Astrocyte (in vitro differentiated cells and primary cell): ENCODE measurements around the gene DEFB121. TPM values are rescaled to one million over a fixed set of nuclear protein-coding genes. Genes with fewer than 3 reads are reported as not detected.
"Not testable (repeated sequence)": the region's sequence is repeated elsewhere in the genome, so short reads cannot be mapped to it uniquely, and the experiment has no call there.

Source experiments
- DNase-seq: peaks from one replicate; pipeline ENCODE4 v3.0.0-alpha.2; 2010; ENCODE audit warnings: low read depth
- FAIRE-seq: peaks from 2 replicates; lab custom pipeline; 2011; peaks lifted over from hg19 to GRCh38; lab: Jason Lieb, UNC
- H2AFZ ChIP-seq: 2 replicates; pipeline ENCODE4 v1.6.0; 2012; ENCODE audit warnings: low read depth, low read length, inconsistent platforms
- H3K27ac ChIP-seq: 2 replicates; pipeline ENCODE4 v1.5.1; 2011; ENCODE audit warnings: low read depth, low read length, inconsistent platforms
- H3K27me3 ChIP-seq: 2 replicates; pipeline ENCODE4 v1.6.0; 2011; ENCODE audit warnings: low read length, inconsistent platforms; ENCODE audit not compliant: insufficient read depth
- H3K36me3 ChIP-seq: 2 replicates; pipeline ENCODE4 v1.5.1; 2011; ENCODE audit warnings: low read length, inconsistent platforms; ENCODE audit not compliant: insufficient read depth
- H3K4me1 ChIP-seq: 2 replicates; pipeline ENCODE4 v1.5.1; 2011; ENCODE audit warnings: low read length, inconsistent platforms; ENCODE audit not compliant: insufficient read depth
- H3K4me2 ChIP-seq: 2 replicates; pipeline ENCODE4 v1.6.0; 2012; ENCODE audit warnings: low read length, inconsistent platforms
- H3K4me3 ChIP-seq: 2 replicates; pipeline ENCODE4 v1.5.1; 2011; ENCODE audit warnings: low read depth, mild to moderate bottlenecking, low read length, inconsistent platforms; ENCODE audit not compliant: insufficient read depth
- H3K79me2 ChIP-seq: 2 replicates; pipeline ENCODE4 v1.6.0; 2012; ENCODE audit warnings: mild to moderate bottlenecking, low read length, inconsistent platforms; ENCODE audit not compliant: insufficient read depth
- H3K9ac ChIP-seq: 2 replicates; pipeline ENCODE4 v1.6.0; 2012; ENCODE audit warnings: mild to moderate bottlenecking, low read length, inconsistent platforms
- H3K9me3 ChIP-seq: 2 replicates; pipeline ENCODE4 v1.5.1; 2012; ENCODE audit warnings: low read depth, mild to moderate bottlenecking, low read length, inconsistent platforms; ENCODE audit not compliant: insufficient read depth
- H4K20me1 ChIP-seq: 2 replicates; pipeline ENCODE4 v1.6.0; 2012; ENCODE audit warnings: low read length, inconsistent platforms; ENCODE audit not compliant: insufficient read depth
- H3K27ac Mint-ChIP-seq: one replicate; pipeline ENCODE4 v1.8.0; 2021; ENCODE audit warnings: mild to moderate bottlenecking, mixed read lengths; ENCODE audit not compliant: unreplicated experiment
- H3K27me3 Mint-ChIP-seq: one replicate; pipeline ENCODE4 v1.8.0; 2021; ENCODE audit warnings: low read depth, mixed read lengths; ENCODE audit not compliant: unreplicated experiment
- H3K36me3 Mint-ChIP-seq: one replicate; pipeline ENCODE4 v1.8.0; 2021; ENCODE audit warnings: low read depth, mixed read lengths; ENCODE audit not compliant: unreplicated experiment
- H3K4me1 Mint-ChIP-seq: one replicate; pipeline ENCODE4 v1.8.0; 2021; ENCODE audit warnings: low read depth, mixed read lengths; ENCODE audit not compliant: unreplicated experiment
- H3K4me3 Mint-ChIP-seq: one replicate; pipeline ENCODE4 v1.8.0; 2021; ENCODE audit warnings: mild to moderate bottlenecking, moderate library complexity, mixed read lengths; ENCODE audit not compliant: unreplicated experiment
- H3K9me3 Mint-ChIP-seq: one replicate; pipeline ENCODE4 v1.8.0; 2021; ENCODE audit warnings: mild to moderate bottlenecking, mixed read lengths; ENCODE audit not compliant: unreplicated experiment
- CTCF ChIP-seq: IDR thresholded peaks from 2 replicates; pipeline ENCODE4 v1.5.1; 2011; ENCODE audit warnings: low read depth, mild to moderate bottlenecking, inconsistent platforms, low read length, moderate library complexity; ENCODE audit not compliant: insufficient read depth
- EZH2 ChIP-seq: IDR thresholded peaks from 2 replicates; pipeline ENCODE4 v1.6.1; 2012; ENCODE audit warnings: mild to moderate bottlenecking, low read length, inconsistent platforms; ENCODE audit not compliant: insufficient read depth
- total RNA-seq: library from RNA; stranded (reverse); gene quantifications from 2 replicates; pipeline ENCODE4 v1.2.1, GENCODE V29; 2021

Gene DEFB121
- total RNA-seq, 1 donor from 2014 or later: not detected

GRCh38 chr20:31440012-31440659 is 34.1 kb upstream of the DEFB121 start, which contains the start of gene DEFB123:
DEFB123 (plus strand) TSS chr20:31440632; CDS start chr20:31440699, 67 bp downstream.
- Histone ChIP-seq H3K4me3 (no peak within 1 kb of the TSS), H3K36me3 (no peaks in the 10 kb centered on the region), H4K20me1 (no peaks in the 10 kb centered on the region), H3K4me2 (no peak within 1 kb of the TSS), H3K27me3 (peaks cover 2% of the 10 kb centered on the region), H2AFZ (no peak within 1 kb of the TSS), H3K4me1 (no peaks in the 10 kb centered on the region), H3K79me2 (no peaks in the 10 kb centered on the region), H3K27ac (no peak within 1 kb of the TSS), H3K9me3 (no peaks in the 10 kb centered on the region), H3K9ac (no peak within 1 kb of the TSS)
- DNase-seq (no peak), FAIRE-seq (no peak)
- Mint-ChIP-seq H3K4me3 (no peak within 1 kb of the TSS), H3K4me1 (no peaks in the 10 kb centered on the region), H3K27me3 (peaks cover 5% of the 10 kb centered on the region), H3K36me3 (no peaks in the 10 kb centered on the region), H3K27ac (no peak within 1 kb of the TSS), H3K9me3 (peaks cover 5% of the 10 kb centered on the region)
- TF ChIP-seq EZH2 (no peak), CTCF (no peak)

- no peak for FAIRE-seq
- peaks cover 6% of the 10 kb centered on the region for H3K9me3 Mint-ChIP-seq
- H3K27ac Mint-ChIP-seq: no peak overlapping the region
Observed at GRCh38 chr20:31430568-31431115, 24.6 kb upstream of the DEFB121 start.

GRCh38 chr20:31427576-31427975 is 21.6 kb upstream of the DEFB121 start:
- not testable (repeated sequence) for H3K9me3 ChIP-seq, H3K27ac ChIP-seq, H3K4me3 Mint-ChIP-seq, H3K27ac Mint-ChIP-seq, H3K4me3 ChIP-seq, H3K27me3 Mint-ChIP-seq, H3K36me3 Mint-ChIP-seq, FAIRE-seq, H3K79me2 ChIP-seq, H3K36me3 ChIP-seq, H3K9me3 Mint-ChIP-seq, H2AFZ ChIP-seq, DNase-seq, H3K9ac ChIP-seq, H3K27me3 ChIP-seq, H4K20me1 ChIP-seq, H3K4me2 ChIP-seq, H3K4me1 ChIP-seq, H3K4me1 Mint-ChIP-seq

More at GRCh38 chr20:31430568-31431115, 24.6 kb upstream of the DEFB121 start:
- Histone ChIP-seq H3K4me3 (no peak overlapping the region), H3K36me3 (no peaks in the 10 kb centered on the region), H3K27me3 (no peaks in the 10 kb centered on the region), H3K27ac (no peak overlapping the region), H4K20me1 (no peaks in the 10 kb centered on the region), H3K4me2 (no peak overlapping the region), H2AFZ (no peak overlapping the region), H3K4me1 (no peaks in the 10 kb centered on the region), H3K79me2 (no peaks in the 10 kb centered on the region), H3K9me3 (no peaks in the 10 kb centered on the region), H3K9ac (no peak overlapping the region)
- H3K36me3 Mint-ChIP-seq: no peaks in the 10 kb centered on the region
- no peaks in the 10 kb centered on the region for H3K4me1 Mint-ChIP-seq
- H3K4me3 Mint-ChIP-seq: no peak overlapping the region
- TF ChIP-seq EZH2 (no peak), CTCF (no peak)
- no peaks in the 10 kb centered on the region for H3K27me3 Mint-ChIP-seq
- no peak for DNase-seq

- not testable (repeated sequence) for FAIRE-seq, H3K27ac Mint-ChIP-seq
Observed at GRCh38 chr20:31426891-31427551, 21.0 kb upstream of the DEFB121 start.

More at GRCh38 chr20:31426891-31427551, 21.0 kb upstream of the DEFB121 start:
- DNase-seq, H2AFZ ChIP-seq, H3K9me3 Mint-ChIP-seq, H3K4me2 ChIP-seq, H3K27me3 ChIP-seq, H3K36me3 Mint-ChIP-seq, H4K20me1 ChIP-seq, H3K36me3 ChIP-seq, H3K4me1 ChIP-seq, H3K27me3 Mint-ChIP-seq, H3K4me3 ChIP-seq, H3K9me3 ChIP-seq, H3K4me3 Mint-ChIP-seq, H3K79me2 ChIP-seq, H3K9ac ChIP-seq, H3K27ac ChIP-seq, H3K4me1 Mint-ChIP-seq: not testable (repeated sequence)
